Activated CD8-positive, alpha-beta memory T cell treated with anti-CD3 and anti-CD28 coated beads for 1 hour (primary cell): Measurements from ENCODE around the gene NT5C2.
A peak's percentile ranks its signal among the peaks of the same experiment; 100 is the strongest.
"Not testable (repeated sequence)": the region's sequence is repeated elsewhere in the genome, so short reads cannot be mapped to it uniquely, and the experiment has no call there.

Experiments
- DNase-seq, 2 donors: peaks; one replicate each; pipeline ENCODE4 v3.0.0-alpha.2; 2020; ENCODE audit warnings: low read depth in 1 of 2; ENCODE audit errors: extremely low read depth in 1 of 2

NT5C2 gene

GRCh38 chr10:103203466-103203865 is 10.4 kb upstream of the NT5C2 start:
- DNase-seq = no peak

GRCh38 chr10:103202319-103202718 is 9.2 kb upstream of the NT5C2 start:
- no peak for DNase-seq

DNA sequence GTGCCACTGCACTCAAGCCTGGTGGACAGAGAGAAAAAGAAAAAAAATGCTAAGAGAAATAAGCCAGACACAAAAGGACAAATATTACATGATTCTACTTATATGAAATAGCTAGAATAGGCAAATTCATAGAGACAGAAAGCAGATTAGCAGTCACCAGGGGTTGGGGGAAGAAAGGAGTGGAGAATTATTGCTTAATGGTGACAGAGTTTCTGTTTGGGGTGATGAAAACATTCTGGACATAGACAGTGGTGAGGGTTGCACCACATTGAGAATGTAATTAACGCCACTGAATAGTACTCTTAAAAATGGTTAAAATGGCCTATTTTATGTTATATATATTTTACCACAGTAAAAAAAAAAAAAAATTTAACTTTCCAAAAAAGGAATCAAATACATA is 6.4 kb upstream of the NT5C2 start:
- no peak for DNase-seq

DNA sequence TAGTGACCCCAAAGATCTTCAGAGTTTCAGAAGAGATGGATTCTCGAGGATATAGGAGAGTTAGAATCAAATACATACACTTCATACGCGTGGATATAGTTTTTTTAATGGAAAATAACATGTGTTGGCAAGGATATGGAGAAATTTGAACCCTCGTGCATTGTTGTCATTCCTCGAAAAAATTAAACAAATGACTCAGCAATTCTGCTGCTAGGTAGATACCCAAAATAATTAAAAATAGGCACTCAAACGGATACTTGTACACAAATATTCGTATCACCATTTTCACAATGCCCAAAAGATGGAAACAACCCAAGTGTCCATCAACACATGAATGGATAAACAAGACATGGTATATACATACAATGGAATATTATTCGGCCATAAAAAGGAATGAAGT is 5.6 kb upstream of the NT5C2 start:
- no peak for DNase-seq

DNA sequence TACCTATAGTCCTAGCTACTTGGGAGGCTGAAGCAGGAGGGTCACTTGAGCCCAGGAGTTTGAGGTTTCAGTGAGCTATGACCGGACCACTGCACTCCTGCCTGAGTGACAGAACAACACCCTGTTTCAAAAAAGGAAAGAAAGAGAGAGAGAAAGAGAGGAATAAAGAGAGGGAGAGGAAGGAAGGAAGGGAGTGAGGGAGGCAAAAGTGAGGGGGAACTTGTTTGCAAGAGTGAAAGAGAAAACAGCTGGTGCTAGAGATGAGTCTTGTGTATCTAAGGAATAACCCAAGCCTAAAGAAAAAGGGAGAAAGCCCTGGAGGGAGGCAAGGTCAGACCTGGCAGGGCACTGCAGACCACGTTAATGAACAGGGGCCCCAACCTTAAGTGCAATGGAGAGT is 4.8 kb upstream of the NT5C2 start:
- no peak for DNase-seq

GRCh38 chr10:103197174-103197573 is 4.1 kb upstream of the NT5C2 start:
- DNase-seq = no peak

DNA sequence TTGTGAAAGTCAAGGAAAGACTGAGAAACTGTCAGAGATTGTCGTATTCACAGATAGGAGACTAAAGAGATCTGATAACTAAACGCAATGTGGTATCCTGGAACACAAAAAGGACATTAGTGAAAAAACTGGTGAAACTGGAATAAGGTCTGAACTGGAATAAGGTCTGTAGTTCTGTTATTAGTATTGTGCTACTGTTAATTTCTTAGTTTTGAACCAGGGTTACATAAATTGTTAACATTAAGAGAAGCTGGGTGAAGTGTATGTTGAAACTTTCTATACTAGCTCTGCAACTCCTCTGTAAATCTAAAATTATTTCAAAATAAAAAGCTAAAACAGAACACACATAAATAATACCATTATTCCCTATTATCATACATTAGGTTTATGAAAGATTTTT is 3.4 kb upstream of the NT5C2 start:
- no peak for DNase-seq

GRCh38 chr10:103193820-103194529 is 903 bp upstream of the NT5C2 start:
- no peak for DNase-seq

DNA sequence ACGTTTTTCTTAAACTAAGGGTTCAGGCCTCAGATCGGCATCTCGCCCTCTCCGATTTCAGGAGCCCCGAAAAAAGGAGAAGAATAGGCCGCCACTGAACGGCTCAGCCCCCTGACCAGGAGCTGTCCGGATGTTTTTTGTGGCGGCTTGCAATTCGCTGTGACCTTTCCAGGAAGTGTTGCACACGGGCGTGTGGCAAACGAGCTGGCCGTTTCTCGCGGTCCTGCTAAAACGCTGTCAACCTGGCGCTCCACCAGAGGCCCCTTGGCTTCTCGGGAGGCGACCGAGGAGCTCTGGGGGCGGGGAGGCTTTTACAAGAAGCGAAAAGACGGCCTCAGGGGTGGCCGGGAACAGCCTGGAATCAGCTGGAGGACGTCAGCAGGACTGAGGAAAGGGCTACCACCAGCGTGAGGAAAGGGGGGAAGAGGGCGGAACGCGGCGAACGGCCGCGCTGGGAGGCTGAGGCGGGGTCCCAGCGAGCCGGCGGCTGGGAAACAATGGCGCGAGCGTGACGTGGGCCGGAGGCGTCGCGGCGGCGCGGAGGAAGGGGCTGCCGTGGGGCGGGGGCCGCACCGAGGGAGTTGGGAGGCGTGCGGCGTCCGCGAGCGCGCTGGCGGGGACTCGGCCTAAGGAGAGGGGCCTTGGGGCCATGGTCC is 493 bp downstream of the NT5C2 start:
- DNase-seq = peak in 1 of 2 donors; percentile 24

DNA sequence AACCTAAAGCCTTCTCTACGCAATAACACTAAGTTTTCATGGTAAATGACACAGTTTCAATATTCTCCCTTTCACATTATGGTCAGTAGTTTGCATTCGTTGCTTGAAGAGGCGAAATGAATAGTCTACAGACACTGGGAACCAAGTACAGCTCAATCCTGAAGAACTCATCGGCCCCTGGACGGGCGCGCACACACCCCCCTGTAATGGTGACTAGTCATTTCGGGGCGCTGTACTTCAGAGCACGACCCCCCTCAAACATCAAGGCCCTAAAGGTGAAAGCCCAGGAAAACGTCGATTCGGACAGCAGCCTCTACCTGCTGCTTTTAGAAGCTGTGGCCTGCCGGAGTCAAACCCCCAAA is 1.0 kb downstream of the NT5C2 start:
- DNase-seq = no peak

- DNase-seq = not testable (repeated sequence)
Observed at GRCh38 chr10:103191198-103191597, 1.9 kb downstream of the NT5C2 start.

- DNase-seq = no peak
Observed at GRCh38 chr10:103188853-103189252, 4.2 kb downstream of the NT5C2 start.

DNA sequence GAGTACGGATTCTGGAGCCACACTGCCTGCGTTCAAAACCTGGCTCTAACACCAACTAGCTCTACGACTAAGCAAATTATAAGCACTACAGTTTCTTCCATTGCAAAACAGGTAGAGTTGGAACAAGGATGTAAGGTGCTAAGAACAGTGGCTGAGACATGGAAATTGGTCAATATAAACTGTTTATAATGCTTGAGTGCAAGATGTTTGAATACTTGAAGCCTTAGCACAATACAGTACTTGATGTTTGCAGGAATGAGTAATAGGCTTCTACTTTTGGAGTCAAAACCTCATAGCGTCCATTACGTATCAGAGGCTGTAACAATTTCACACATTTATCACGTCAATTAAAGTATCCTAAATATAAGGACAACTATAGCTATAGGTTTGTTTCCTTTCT is 6.9 kb downstream of the NT5C2 start:
- DNase-seq = no peak

DNA sequence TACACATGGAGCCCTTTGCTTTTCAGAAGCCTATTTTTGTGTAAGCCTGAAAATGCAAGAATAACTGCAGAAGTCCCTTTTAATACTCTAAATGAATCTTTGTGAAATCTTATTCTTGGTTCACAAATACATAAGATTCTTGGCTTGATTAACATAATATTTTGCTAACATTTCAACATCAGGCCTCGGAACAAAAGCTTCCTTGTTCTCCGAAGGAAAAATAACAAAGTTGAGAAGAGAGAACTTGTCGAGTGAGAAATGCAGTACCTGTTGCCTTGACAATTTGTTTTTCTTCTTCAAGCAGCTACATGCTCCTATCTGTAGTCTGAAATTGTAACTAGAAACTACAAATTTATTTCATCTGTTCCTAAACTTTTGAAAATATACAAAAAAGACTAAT is 8.5 kb downstream of the NT5C2 start:
- no peak for DNase-seq

GRCh38 chr10:103183991-103184451 is 9.1 kb downstream of the NT5C2 start:
- DNase-seq = not testable (repeated sequence)

DNA sequence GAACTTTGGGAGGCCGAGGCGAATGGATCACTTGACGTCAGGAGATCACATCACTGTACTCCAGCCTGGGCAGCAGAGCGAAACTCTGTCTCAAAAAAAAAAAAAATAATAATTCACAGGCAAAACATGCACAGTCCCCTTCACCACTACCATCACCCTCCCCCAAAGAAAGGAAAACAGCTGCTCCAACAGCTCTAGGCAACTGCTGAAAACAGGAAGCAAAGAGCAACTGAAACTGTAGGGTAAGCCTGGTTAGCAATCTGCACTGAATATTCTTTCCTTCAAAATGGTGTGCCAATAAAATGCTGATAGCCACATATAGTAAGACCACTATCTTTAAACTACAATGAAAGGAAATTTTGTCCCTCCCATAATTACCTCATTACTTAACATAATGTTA is 11.8 kb downstream of the NT5C2 start:
- no peak for DNase-seq

DNA sequence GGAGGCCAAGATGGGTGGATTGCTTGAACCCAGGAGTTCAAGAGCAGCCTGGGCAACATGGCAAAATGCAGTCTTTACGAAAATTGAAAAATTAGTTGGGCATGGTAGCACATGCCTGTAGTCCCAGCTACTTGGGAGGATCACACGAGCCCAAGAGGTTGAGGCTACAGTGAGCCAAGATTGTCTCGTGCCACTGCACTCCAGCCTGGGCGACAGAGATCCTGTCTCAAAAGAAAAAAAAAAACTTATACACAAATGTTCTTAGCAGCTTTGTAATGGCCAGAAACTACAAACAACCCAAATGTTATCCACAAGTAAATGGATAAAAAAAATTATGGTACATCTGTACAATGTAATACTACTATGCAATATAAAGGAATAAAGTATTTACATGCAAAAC is 12.6 kb downstream of the NT5C2 start:
- DNase-seq = no peak

GRCh38 chr10:103177123-103177522 is 15.9 kb downstream of the NT5C2 start:
- no peak for DNase-seq

GRCh38 chr10:103175580-103176285 is 17.3 kb downstream of the NT5C2 start:
- no peak for DNase-seq

DNA sequence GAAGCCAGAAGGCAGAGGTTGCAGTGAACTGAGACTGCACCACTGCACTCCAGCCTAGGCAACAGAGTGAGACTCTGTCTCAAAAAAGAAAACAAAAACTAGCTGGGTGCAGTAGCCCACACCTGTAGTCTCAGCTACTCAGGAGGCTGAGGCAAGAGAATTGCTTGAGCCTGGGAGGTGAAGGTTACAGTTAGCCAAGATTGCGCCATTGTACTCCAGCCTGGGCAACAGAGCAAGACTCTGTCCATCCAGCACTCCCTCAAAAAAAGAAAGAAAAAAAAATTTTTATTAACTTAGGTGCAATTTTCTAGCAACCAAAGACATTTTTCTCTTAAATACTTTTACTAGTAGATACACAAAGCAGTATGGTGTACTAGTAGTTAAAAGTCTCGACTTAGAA is 18.7 kb downstream of the NT5C2 start:
- DNase-seq = not testable (repeated sequence)

DNA sequence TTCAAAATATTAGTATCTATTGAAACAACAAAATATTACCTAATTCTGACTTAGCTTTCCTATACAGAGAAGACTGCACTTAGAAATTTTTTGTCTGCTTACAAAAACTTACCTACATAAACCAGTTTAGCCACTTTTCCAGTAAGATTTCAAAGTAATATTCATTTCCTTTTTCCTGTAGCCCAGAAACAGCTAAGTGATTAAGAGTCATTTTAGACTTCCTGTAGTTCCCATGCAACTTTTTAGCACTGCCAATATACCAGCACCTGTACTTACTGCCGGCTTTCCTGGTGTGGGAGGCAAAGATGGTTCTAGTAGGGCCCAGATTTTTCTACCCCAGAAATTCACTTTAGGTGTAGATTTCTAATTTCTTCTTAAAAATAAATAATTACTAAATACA is 21.8 kb downstream of the NT5C2 start:
- no peak for DNase-seq

- DNase-seq = no peak
Observed at GRCh38 chr10:103168438-103168837, 24.6 kb downstream of the NT5C2 start.
